HG03565 (cell line): ENCODE results near the gene AKAP4.

Experiments
- ATAC-seq: cut with Tn5 transposase; IDR thresholded peaks from one replicate; pipeline ENCODE4 v1.9.1; 2021; ENCODE audit warnings: mild to moderate bottlenecking, moderate library complexity; ENCODE audit not compliant: unreplicated experiment

The AKAP4 gene

GRCh38 chrX:50200907-50201306 is at the start of gene AKAP4:
TSS of gene AKAP4 (minus strand) at chrX:50201007. CDS start at chrX:50200889, 118 bp downstream.
- no peak for ATAC-seq

- no peak for ATAC-seq
Measured at GRCh38 chrX:50211510-50211909, 10.7 kb upstream of the AKAP4 start.

GRCh38 chrX:50206753-50207152 is 5.9 kb upstream of the AKAP4 start:
- no peak for ATAC-seq

- ATAC-seq = peak; percentile 97
Measured at GRCh38 chrX:50204364-50204899, 3.6 kb upstream of the AKAP4 start, which contains the start of gene CCNB3. TSS of gene CCNB3 (plus strand) at chrX:50204765. CDS start at chrX:50285164, 80,399 bp downstream.

GRCh38 chrX:50202539-50202938 is 1.7 kb upstream of the AKAP4 start:
- no peak for ATAC-seq

- no peak for ATAC-seq
Measured at GRCh38 chrX:50198348-50198747, 2.5 kb downstream of the AKAP4 start.

GRCh38 chrX:50188859-50189600 is 11.8 kb downstream of the AKAP4 start:
- ATAC-seq = no peak

- ATAC-seq = no peak
Measured at GRCh38 chrX:50183891-50184290, 16.9 kb downstream of the AKAP4 start.

- no peak for ATAC-seq
Measured at GRCh38 chrX:50180073-50180940, 20.5 kb downstream of the AKAP4 start.

- no peak for ATAC-seq
Measured at GRCh38 chrX:50169717-50170116, 31.1 kb downstream of the AKAP4 start.

- peak; percentile 57 for ATAC-seq
Measured at GRCh38 chrX:50168241-50168687, 32.5 kb downstream of the AKAP4 start.

GRCh38 chrX:50167366-50167765 is 33.4 kb downstream of the AKAP4 start:
- ATAC-seq = no peak

- no peak for ATAC-seq
Measured at GRCh38 chrX:50165727-50166126, 35.1 kb downstream of the AKAP4 start.

GRCh38 chrX:50161127-50161526 is 39.7 kb downstream of the AKAP4 start:
- ATAC-seq = no peak

GRCh38 chrX:50158593-50158992 is 42.2 kb downstream of the AKAP4 start:
- no peak for ATAC-seq

GRCh38 chrX:50157545-50158135 is 43.2 kb downstream of the AKAP4 start:
- no peak for ATAC-seq

GRCh38 chrX:50154429-50154828 is 46.4 kb downstream of the AKAP4 start:
- ATAC-seq = no peak

- no peak for ATAC-seq
Measured at GRCh38 chrX:50152456-50152855, 48.4 kb downstream of the AKAP4 start.

GRCh38 chrX:50147972-50148371 is 52.8 kb downstream of the AKAP4 start:
- ATAC-seq = no peak
